Activated T-helper 1 cell treated with Interleukin-2 at 50 U/mL for 16 hours (primary cell): Measurements from ENCODE around the gene SGK2.
A peak's percentile ranks its signal among the peaks of the same experiment; 100 is the strongest.

Experiments used
- DNase-seq: peaks from one replicate; pipeline ENCODE4 v3.0.0-alpha.2; 2020; ENCODE audit warnings: low read depth

Gene SGK2

GRCh38 chr20:43536041-43536816, 22.6 kb upstream of the SGK2 start:
- no peak for DNase-seq

- no peak for DNase-seq
These were observed 21.9 kb upstream of the SGK2 start for GRCh38 chr20:43536817-43537440.

GRCh38 chr20:43537921-43538877, 20.6 kb upstream of the SGK2 start:
- peak; percentile 7 for DNase-seq

GRCh38 chr20:43538878-43539700, 19.7 kb upstream of the SGK2 start:
- DNase-seq: no peak

GRCh38 chr20:43539975-43540672, 18.7 kb upstream of the SGK2 start:
- DNase-seq: no peak

- DNase-seq: no peak
These were observed 18.2 kb upstream of the SGK2 start for GRCh38 chr20:43540673-43541060.

GRCh38 chr20:43541214-43541613, 17.6 kb upstream of the SGK2 start:
- DNase-seq: no peak

- DNase-seq: no peak
These were observed 16.7 kb upstream of the SGK2 start for GRCh38 chr20:43542161-43542560.

GRCh38 chr20:43542674-43543073, 16.2 kb upstream of the SGK2 start:
- DNase-seq: no peak

GRCh38 chr20:43543138-43543537, 15.7 kb upstream of the SGK2 start:
- no peak for DNase-seq

GRCh38 chr20:43544501-43544900, 14.3 kb upstream of the SGK2 start:
- DNase-seq: no peak

- no peak for DNase-seq
These were observed 12.8 kb upstream of the SGK2 start for GRCh38 chr20:43545837-43546578.

GRCh38 chr20:43548273-43548880, 10.4 kb upstream of the SGK2 start:
- DNase-seq: no peak

- no peak for DNase-seq
These were observed 9.3 kb upstream of the SGK2 start for GRCh38 chr20:43549416-43550065.

- DNase-seq: no peak
These were observed 8.4 kb upstream of the SGK2 start for GRCh38 chr20:43550456-43550855.

GRCh38 chr20:43554369-43554768, 4.5 kb upstream of the SGK2 start:
- DNase-seq: no peak

- DNase-seq: no peak
These were observed 540 bp downstream of the SGK2 start for GRCh38 chr20:43559147-43559987.

- no peak for DNase-seq
These were observed 2.1 kb downstream of the SGK2 start for GRCh38 chr20:43560974-43561373.

- DNase-seq: no peak
These were observed 4.6 kb downstream of the SGK2 start for GRCh38 chr20:43563429-43563828.
